Kidney epithelial cell (primary cell): ENCODE data around the gene NPHP4. TPM values are rescaled to one million over a fixed set of nuclear protein-coding genes. Genes with fewer than 3 reads are reported as not detected.

Source experiments
- DNase-seq: peaks from one replicate; pipeline ENCODE4 v3.0.0-alpha.2; 2010; ENCODE audit warnings: low read depth
- H3K27me3 ChIP-seq: 2 replicates; pipeline ENCODE4 v1.6.0; 2011; ENCODE audit warnings: low read length; ENCODE audit not compliant: control insufficient read depth, insufficient read depth
- H3K36me3 ChIP-seq: 2 replicates; pipeline ENCODE4 v1.5.1; 2011; ENCODE audit warnings: low read length; ENCODE audit not compliant: control insufficient read depth, insufficient read depth
- H3K4me3 ChIP-seq: 2 replicates; pipeline ENCODE4 v1.5.1; 2011; ENCODE audit warnings: low read depth, mild to moderate bottlenecking, control low read depth, low read length
- CTCF ChIP-seq: IDR thresholded peaks from 2 replicates; pipeline ENCODE4 v1.5.1; 2011; ENCODE audit warnings: mild to moderate bottlenecking, moderate library complexity, low read length, control low read depth, inconsistent platforms; ENCODE audit not compliant: insufficient read depth, poor library complexity, severe bottlenecking
- total RNA-seq: library from RNA; depleted of rRNA; stranded (reverse); fragments of >200 nt; gene quantifications from 2 replicates; pipeline ENCODE4 v1.2.3, GENCODE V29; 2015

NPHP4 gene
- total RNA-seq, 1 donor from 2014 or later: 6.6 TPM

- TF ChIP-seq CTCF: no peak
- Histone ChIP-seq H3K36me3 (no peaks in the 10 kb centered on the region), H3K27me3 (no peaks in the 10 kb centered on the region), H3K4me3 (no peak overlapping the region)
- DNase-seq: no peak
Measured at GRCh38 chr1:5911871-5912271, 80.4 kb downstream of the NPHP4 start.

GRCh38 chr1:5911157-5911556 lies 81.1 kb downstream of the NPHP4 start:
- Histone ChIP-seq H3K36me3 (no peaks in the 10 kb centered on the region), H3K4me3 (no peak overlapping the region), H3K27me3 (no peaks in the 10 kb centered on the region)
- no peak for DNase-seq
- no peak for TF ChIP-seq CTCF

- DNase-seq: no peak
- TF ChIP-seq CTCF: no peak
- no peaks in the 10 kb centered on the region for H3K27me3 ChIP-seq
- H3K4me3 ChIP-seq: no peak overlapping the region
- H3K36me3 ChIP-seq: no peaks in the 10 kb centered on the region
Measured at GRCh38 chr1:5910666-5911065, 81.6 kb downstream of the NPHP4 start.

GRCh38 chr1:5910276-5910620 lies 82.0 kb downstream of the NPHP4 start:
- no peaks in the 10 kb centered on the region for H3K27me3 ChIP-seq
- H3K4me3 ChIP-seq: no peak overlapping the region
- no peak for DNase-seq
- no peak for TF ChIP-seq CTCF
- no peaks in the 10 kb centered on the region for H3K36me3 ChIP-seq

GRCh38 chr1:5909576-5910275 lies 82.5 kb downstream of the NPHP4 start:
- H3K27me3 ChIP-seq: no peaks in the 10 kb centered on the region
- H3K36me3 ChIP-seq: no peaks in the 10 kb centered on the region
- H3K4me3 ChIP-seq: no peak overlapping the region
- TF ChIP-seq CTCF: no peak
- no peak for DNase-seq
